Measurements from ENCODE around the gene IQGAP2.

- TF ChIP-seq CTCF (IDR thresholded peaks at IDR 0.05), result no peak
- no peak for TF ChIP-seq EZH2 (IDR thresholded peaks at IDR 0.05; ENCODE audit: borderline replicate concordance, insufficient read depth, low read depth, low read length, poor library complexity, severe bottlenecking)
These were observed 339.5 kb downstream of the IQGAP2 start for GRCh38 chr5:76742583-76742982.
